GM06990 (cell line): ENCODE data around the gene ASB18.

Source experiments
- DNase-seq: peaks from one replicate; pipeline ENCODE4 v3.0.0-alpha.2; 2011; ENCODE audit not compliant: insufficient read length; ENCODE audit errors: extremely low read depth
- H3K27me3 ChIP-seq: replicated peaks from 2 replicates; pipeline ENCODE4 v1.6.0; 2011; ENCODE audit warnings: low read length; ENCODE audit not compliant: control insufficient read depth, insufficient read depth
- H3K36me3 ChIP-seq: 2 replicates; pipeline ENCODE4 v1.5.1; 2011; ENCODE audit warnings: low read length; ENCODE audit not compliant: control insufficient read depth, insufficient read depth
- H3K4me3 ChIP-seq: replicated peaks from 2 replicates; pipeline ENCODE4 v1.5.1; 2011; ENCODE audit warnings: low read depth, mild to moderate bottlenecking, control low read depth, low read length
- CTCF ChIP-seq: IDR thresholded peaks from 2 replicates; pipeline ENCODE4 v1.5.1; 2011; ENCODE audit warnings: low read length, control low read depth, mild to moderate bottlenecking, inconsistent platforms; ENCODE audit not compliant: insufficient read depth, poor library complexity, severe bottlenecking

ASB18 gene

GRCh38 chr2:236209996-236210395 lies 54.2 kb downstream of the ASB18 start:
- Histone ChIP-seq H3K4me3 (no peak overlapping the region), H3K27me3 (no peaks in the 10 kb centered on the region), H3K36me3 (no peaks in the 10 kb centered on the region)
- DNase-seq, result no peak
- TF ChIP-seq CTCF, result no peak

GRCh38 chr2:236209535-236209934 lies 54.7 kb downstream of the ASB18 start:
- DNase-seq, result no peak
- Histone ChIP-seq H3K36me3 (no peaks in the 10 kb centered on the region), H3K27me3 (no peaks in the 10 kb centered on the region), H3K4me3 (no peak overlapping the region)
- no peak for TF ChIP-seq CTCF

- Histone ChIP-seq H3K4me3 (no peak overlapping the region), H3K36me3 (no peaks in the 10 kb centered on the region), H3K27me3 (no peaks in the 10 kb centered on the region)
- DNase-seq, result no peak
- no peak for TF ChIP-seq CTCF
These were observed 55.9 kb downstream of the ASB18 start for GRCh38 chr2:236208019-236208926.

- Histone ChIP-seq H3K4me3 (no peak overlapping the region), H3K27me3 (no peaks in the 10 kb centered on the region), H3K36me3 (no peaks in the 10 kb centered on the region)
- TF ChIP-seq CTCF, result no peak
- no peak for DNase-seq
These were observed 56.7 kb downstream of the ASB18 start for GRCh38 chr2:236207472-236207871.

GRCh38 chr2:236205867-236206645 lies 58.1 kb downstream of the ASB18 start:
- no peaks in the 10 kb centered on the region for H3K27me3 ChIP-seq
- TF ChIP-seq CTCF, result no peak
- H3K4me3 ChIP-seq, result no peak overlapping the region
- H3K36me3 ChIP-seq, result no peaks in the 10 kb centered on the region
- DNase-seq, result no peak
